HUDEP-2 (cell line): ENCODE results near the gene FAM131A.

Experiments used
- DNase-seq, 76 experiments: peaks; one replicate each; lab custom pipeline; 2025; ENCODE audit not compliant: unreplicated experiment in 76 of 76; lab: John Stamatoyannopoulos, UW

Gene FAM131A

DNA sequence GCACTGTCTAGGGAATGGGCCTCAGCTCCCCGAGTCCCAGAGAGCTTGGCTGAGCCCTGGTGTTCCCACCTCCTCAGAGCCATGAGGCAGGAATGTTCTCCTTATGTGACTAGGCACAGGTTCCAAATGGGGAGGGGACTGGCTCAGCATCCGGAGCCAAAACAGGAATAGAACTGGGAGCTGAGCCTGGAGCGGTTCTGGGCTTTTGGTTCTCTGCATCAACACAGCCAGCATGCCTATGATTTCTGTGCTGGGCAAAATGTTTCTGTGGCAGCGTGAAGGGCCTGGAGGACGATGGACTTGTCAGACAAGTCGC lies at the start of gene FAM131A:
Gene FAM131A (plus strand): TSS at position 202 of the 316 bp plus-strand sequence. CDS start 31 bp downstream, at position 233.
- DNase-seq, result no peak

DNA sequence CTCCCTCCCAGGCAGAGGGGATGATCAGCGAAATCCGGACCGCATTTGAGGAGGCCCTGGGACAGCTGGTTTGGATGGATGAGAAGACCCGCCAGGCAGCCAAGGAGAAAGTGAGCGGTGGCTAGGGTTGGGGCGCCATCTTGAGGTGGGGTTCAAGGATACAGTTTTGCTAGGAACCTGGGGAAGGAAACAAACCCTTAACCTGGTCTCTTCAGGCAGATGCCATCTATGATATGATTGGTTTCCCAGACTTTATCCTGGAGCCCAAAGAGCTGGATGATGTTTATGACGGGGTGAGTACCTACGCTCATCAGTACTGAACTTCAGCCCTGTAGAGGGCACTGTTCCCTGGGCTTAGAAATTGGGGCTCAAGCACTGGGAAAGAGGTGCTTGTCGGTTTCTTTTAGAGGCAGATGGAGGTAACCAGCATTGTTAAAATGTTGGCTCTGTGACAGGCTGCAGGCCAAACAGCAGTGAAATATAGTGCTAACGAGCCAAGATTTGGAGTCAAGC lies 47.9 kb upstream of the FAM131A start:
- peak in 47 of 76 experiments; percentile 2 to 61 (median 30) for DNase-seq

GRCh38 chr3:184290331-184290730 lies 47.1 kb upstream of the FAM131A start:
- DNase-seq, result no peak

- DNase-seq, result no peak
Observed at GRCh38 chr3:184291044-184291737, 46.2 kb upstream of the FAM131A start.

DNA sequence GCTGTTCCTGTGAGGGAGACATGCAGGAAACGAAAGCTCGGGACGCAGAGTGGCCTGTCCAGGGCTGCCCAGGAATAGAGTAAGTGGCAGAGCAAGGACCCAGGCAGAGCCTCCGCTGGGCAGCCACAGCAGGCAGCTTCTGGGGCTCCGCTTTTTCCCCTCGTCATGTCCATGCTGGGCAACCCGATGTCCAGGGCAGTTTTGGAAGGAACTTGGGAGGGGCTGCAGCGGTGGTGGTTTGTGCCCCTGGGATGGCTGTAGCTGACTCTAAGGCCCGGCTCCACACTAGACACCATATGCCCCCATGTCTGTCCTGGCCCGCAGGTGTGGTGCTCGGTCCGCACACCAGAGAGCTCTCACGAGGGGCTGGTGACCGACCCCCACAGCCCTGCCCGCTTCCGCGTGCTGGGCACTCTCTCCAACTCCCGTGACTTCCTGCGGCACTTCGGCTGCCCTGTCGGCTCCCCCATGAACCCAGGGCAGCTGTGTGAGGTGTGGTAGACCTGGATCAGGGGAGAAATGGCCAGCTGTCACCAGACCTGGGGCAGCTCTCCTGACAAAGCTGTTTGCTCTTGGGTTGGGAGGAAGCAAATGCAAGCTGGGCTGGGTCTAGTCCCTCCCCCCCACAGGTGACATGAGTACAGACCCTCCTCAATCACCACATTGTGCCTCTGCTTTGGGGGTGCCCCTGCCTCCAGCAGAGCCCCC lies 45.5 kb upstream of the FAM131A start:
- DNase-seq, result no peak

GRCh38 chr3:184295771-184296170 lies 41.6 kb upstream of the FAM131A start:
- DNase-seq, result no peak

GRCh38 chr3:184296616-184297015 lies 40.8 kb upstream of the FAM131A start:
- DNase-seq, result no peak

DNA sequence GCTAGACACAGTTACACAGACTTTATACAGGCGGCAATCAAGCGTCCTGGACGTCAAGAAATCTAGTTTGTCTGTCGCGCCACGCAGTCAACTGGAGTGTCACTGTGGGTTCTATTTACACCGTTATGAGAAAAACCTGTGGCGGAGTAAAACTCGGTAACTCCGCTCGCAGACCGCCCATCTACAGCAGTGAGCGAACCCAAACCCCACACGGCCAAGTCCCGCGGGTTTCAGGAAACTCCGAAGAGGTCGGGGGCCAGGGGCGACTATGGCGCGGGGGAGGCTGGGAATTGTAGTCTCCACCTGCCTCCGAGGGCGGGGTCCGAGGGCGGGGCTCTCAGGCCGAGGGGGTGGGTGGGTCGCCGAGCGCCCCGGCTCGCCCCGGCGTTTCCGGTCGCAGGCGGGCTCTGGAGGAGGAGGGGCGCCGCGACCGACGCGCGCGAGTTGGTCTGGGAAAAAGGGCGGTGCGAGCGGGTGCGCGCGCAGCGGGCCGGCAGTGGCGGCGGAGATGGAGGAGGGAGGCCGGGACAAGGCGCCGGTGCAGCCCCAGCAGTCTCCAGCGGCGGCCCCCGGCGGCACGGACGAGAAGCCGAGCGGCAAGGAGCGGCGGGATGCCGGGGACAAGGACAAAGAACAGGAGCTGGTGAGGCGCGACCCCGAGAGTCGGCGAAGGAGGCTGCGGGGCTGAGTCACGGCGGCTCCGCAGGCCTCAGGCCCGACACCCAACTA lies 38.5 kb upstream of the FAM131A start, which contains the start of gene PSMD2:
Gene PSMD2 (plus strand): TSS at position 483 of the 729 bp plus-strand sequence. CDS start 26 bp downstream, at position 509.
- peak in 75 of 76 experiments; percentile 32 to 98 (median 94) for DNase-seq

DNA sequence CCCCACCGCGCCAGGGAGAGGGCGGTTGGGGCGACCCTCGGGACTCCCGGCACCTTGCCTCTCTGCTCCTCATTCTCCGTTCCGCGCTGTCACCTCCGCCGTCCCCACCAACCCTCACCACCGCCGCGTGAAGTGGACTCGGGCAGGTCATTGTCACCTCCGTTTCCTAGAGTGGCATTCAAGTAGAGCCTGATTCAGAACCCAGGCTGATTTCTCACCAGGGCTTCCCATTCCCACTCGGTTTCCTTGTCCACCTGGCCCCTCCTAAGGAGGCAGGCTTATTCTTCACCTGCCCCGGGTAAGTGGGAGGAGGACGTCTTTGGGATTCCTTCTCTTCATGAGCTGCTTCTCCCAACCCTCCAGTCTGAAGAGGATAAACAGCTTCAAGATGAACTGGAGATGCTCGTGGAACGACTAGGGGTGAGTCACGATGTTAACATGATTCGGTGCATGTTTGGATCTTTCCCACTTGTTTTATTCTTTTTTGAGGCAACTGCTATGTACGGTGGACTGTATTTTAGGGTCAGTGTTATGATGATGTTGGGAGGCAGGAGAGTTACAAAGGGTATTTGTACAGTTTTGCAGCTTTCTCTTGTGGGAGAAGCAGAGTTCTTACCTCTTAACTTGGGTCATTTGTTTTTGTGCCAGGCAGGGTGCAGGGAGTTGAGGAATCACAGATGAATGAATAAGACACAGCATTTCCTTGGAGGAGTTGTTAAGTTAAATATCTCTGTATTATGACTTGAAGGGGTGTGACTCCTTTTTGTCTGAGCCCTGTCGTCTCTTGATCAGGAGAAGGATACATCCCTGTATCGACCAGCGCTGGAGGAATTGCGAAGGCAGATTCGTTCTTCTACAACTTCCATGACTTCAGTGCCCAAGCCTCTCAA lies 37.7 kb upstream of the FAM131A start:
- DNase-seq, result peak in 4 of 76 experiments; percentile 1 to 35 (median 24)

GRCh38 chr3:184300378-184300720 lies 37.1 kb upstream of the FAM131A start:
- no peak for DNase-seq

- DNase-seq, result peak in 10 of 76 experiments; percentile 1 to 30 (median 13)
Observed at GRCh38 chr3:184305577-184305976, 31.8 kb upstream of the FAM131A start.

DNA sequence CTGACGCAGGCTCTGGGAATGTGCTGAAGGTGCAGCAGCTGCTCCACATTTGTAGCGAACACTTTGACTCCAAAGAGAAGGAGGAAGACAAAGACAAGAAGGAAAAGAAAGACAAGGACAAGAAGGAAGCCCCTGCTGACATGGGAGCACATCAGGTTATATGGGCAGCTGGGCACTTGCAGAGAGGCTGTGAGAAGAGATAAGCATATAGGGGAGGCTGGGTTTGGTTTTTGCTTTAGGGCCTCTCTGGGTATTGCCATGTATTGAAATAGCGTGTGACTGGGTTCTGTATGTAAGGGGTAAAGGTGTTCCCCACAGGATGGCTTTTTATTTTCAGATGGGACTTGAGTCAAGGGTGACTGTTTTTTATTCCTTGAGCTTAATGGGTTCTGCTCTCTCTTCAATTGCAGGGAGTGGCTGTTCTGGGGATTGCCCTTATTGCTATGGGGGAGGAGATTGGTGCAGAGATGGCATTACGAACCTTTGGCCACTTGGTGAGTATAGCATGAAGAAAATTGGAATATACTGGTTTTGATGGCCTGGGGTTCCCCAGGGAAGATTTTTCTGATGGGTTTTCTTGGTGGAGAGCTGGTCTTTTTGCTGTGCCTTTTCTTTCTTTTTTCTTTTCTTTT lies 30.9 kb upstream of the FAM131A start:
- DNase-seq, result peak in 51 of 76 experiments; percentile 4 to 63 (median 32)

DNA sequence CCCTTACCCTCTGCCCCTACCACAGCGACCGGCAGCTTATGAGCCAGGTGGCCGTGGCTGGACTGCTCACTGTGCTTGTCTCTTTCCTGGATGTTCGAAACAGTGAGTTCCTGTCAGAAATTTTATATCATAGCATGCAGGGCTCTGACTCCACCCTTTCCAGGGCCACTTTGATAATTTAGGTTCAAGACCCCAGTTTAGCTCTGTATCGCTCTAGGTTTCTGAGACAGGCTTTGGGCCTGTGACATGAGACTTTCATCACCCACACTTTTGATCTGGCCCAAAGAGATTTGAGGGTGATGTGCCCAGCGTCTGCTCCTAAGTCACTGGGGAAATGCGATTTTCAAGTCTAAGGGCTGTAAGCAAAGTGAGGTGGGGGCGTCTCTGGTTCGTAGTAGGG lies 29.5 kb upstream of the FAM131A start:
- DNase-seq, result peak in 1 of 76 experiments; percentile 32

GRCh38 chr3:184308744-184309143 lies 28.7 kb upstream of the FAM131A start:
- no peak for DNase-seq

DNA sequence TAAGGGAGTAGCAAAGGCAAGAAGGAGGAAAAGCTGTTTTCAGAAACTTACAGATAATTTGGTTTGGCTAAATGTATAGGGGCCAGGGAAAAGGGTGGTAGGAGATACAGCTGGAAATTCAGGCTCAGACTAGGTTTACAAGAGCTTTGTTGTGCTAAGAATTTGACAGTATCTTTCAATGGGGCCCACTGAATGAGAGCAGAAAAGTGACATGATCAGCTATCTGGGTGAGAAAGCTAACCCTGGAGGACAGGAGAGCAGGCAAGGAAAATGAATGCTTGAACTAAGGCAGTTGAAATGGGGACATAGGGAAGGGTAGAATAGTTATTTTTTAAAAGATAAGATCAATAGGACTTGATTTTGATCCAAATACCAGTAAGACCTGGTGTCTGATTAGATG lies 25.8 kb upstream of the FAM131A start:
- DNase-seq, result no peak

DNA sequence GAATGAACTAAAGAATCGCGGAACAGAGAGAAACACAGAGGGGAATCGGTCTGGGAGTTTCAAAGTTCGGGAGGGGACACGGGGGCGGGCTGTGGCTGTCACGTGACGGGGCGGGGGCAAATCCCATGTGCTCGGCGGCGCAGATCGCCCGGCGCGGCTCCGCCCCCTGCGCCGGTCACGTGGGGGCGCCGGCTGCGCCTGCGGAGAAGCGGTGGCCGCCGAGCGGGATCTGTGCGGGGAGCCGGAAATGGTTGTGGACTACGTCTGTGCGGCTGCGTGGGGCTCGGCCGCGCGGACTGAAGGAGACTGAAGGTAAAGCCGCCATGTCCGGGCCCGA lies 23.1 kb upstream of the FAM131A start, which contains the start of gene EIF4G1:
Gene EIF4G1 (plus strand): TSS at position 244 of the 337 bp plus-strand sequence. CDS start 1,191 bp downstream, outside the sequence.
- peak in 75 of 76 experiments; percentile 28 to 93 (median 85) for DNase-seq

- DNase-seq, result peak in 70 of 76 experiments; percentile 5 to 76 (median 57)
Observed at GRCh38 chr3:184314700-184315542, 22.5 kb upstream of the FAM131A start.

DNA sequence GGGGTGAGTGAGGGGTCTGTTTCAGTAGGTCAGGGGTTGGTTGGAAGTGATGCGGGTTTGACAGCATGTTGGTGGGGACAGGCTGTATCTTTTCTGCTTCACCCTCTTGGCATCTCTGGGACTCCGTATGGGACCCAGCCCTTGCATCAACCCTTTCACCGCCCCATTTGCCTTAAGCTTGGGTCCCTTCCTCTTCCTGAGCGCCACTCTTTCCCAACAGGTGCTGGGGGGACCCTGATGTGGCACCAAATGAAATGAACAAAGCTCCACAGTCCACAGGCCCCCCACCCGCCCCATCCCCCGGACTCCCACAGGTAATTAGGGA lies 21.9 kb upstream of the FAM131A start:
- DNase-seq, result peak in 1 of 76 experiments; percentile 28
